GM21723 (cell line): Measurements from ENCODE around the gene OR56A4.
"Not testable (repeated sequence)": the region's sequence is repeated elsewhere in the genome, so short reads cannot be mapped to it uniquely, and the experiment has no call there.

ENCODE experiments used
- ATAC-seq: cut with Tn5 transposase; IDR thresholded peaks from one replicate; pipeline ENCODE4 v1.9.1; 2021; ENCODE audit warnings: mild to moderate bottlenecking, moderate library complexity; ENCODE audit not compliant: unreplicated experiment

OR56A4 gene

DNA sequence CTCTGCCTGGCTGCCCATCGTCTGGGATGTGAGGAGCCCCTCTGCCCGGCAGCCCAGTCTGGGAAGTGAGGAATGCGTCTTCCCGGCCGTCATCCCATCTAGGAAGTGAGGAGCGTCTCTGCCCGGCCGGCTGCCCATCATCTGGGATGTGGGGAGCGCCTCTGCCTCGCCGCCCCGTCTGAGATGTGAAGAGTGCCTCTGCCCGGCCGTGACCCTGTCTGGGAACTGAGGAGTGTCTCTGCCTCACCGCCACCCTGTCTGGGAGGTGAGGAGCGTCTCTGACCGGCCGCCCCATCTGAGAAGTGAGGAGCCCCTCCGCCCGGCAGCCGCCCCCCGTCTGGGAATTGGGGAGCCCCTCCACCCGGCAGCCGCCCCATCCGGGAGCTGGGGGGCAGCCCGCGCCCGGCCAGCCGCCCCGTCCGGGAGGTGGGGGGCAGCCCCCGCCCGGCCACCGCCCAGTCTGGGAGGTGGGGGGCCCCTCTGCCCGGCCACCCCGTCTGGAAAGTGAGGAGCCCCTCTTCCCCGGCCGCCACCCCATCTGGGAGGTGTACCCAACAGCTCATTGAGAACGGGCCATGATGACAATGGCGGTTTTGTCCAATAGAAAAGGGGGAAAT lies 45.9 kb downstream of the OR56A4 start:
- not testable (repeated sequence) for ATAC-seq

DNA sequence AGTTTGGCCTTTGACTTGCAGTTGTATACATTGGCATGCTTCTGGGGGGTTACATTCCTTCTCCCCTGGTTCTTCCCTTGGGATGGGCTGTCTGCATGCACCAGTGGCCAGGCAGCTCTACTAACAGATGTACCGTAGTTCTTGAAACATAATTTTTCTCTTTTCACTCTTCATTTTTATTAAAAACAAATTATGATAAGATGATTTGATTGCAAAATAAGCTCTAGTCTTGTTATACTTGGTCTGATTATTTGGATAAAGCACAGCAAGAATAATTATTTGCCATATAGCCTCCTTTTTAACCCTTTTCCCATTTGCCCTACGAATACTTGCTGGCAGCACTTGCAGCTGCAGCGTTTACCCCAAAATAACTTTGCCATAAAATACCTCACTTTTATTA lies 51.2 kb downstream of the OR56A4 start:
- no peak for ATAC-seq
